ENCODE results near the gene CLCN7. TPM values are rescaled to one million over a fixed set of nuclear protein-coding genes. Genes with fewer than 3 reads are reported as not detected.

Gene CLCN7
- total and polyA plus RNA-seq, 2 experiments from 2014 or later = 17.4 to 53.8 TPM

GRCh38 chr16:1429631-1430030 is 45.2 kb downstream of the CLCN7 start:
- no peaks in the 10 kb centered on the region for H3K4me1 Mint-ChIP-seq
- Histone ChIP-seq H3K79me2 (replicated peaks; ENCODE audit: insufficient read depth) (no peaks in the 10 kb centered on the region), H3K9me2 (ENCODE audit: insufficient read depth) (no peaks in the 10 kb centered on the region), H3K4me3 (no peak overlapping the region), H3K27me3 (ENCODE audit: insufficient read depth) (no peaks in the 10 kb centered on the region), H3K36me3 (ENCODE audit: insufficient read depth) (no peaks in the 10 kb centered on the region), H3K27ac (ENCODE audit: low read depth) (no peak overlapping the region), H2AFZ (no peak overlapping the region), H3K4me2 (no peak overlapping the region), H3K4me1 (ENCODE audit: insufficient read depth) (no peaks in the 10 kb centered on the region), H3F3A (replicated peaks; ENCODE audit: low read depth) (no peaks in the 10 kb centered on the region), H4K20me1 (replicated peaks; ENCODE audit: insufficient read depth) (no peaks in the 10 kb centered on the region)
- H3K4me3 Mint-ChIP-seq = no peak overlapping the region
- TF ChIP-seq NANOG (IDR thresholded peaks at IDR 0.05; ENCODE audit: borderline replicate concordance) (no peak), REST (IDR thresholded peaks at IDR 0.05; ENCODE audit: unreplicated experiment) (no peak), ZNF114 (CRISPR knock-in tag; IDR thresholded peaks at IDR 0.05) (no peak), EZH2 (IDR thresholded peaks at IDR 0.05; ENCODE audit: low read depth, unreplicated experiment) (no peak), STAT1 (IDR thresholded peaks at IDR 0.05; ENCODE audit: unreplicated experiment) (no peak), ZNF331 (CRISPR knock-in tag; IDR thresholded peaks at IDR 0.05; ENCODE audit: low read depth) (no peak), EZH2phosphoT487 (IDR thresholded peaks at IDR 0.05; ENCODE audit: unreplicated experiment) (no peak), CTCF (conservative IDR thresholded peaks at IDR 0.05; ENCODE audit: low read depth in 2 of 2) (no peak), ZNF462 (CRISPR knock-in tag; IDR thresholded peaks at IDR 0.05) (no peak), POLR2AphosphoS5 (IDR thresholded peaks at IDR 0.05; ENCODE audit: low read depth) (no peak), ETS1 (IDR thresholded peaks at IDR 0.05) (no peak), JUNB (IDR thresholded peaks at IDR 0.05; ENCODE audit: unreplicated experiment) (no peak)
- H3K9me3 Mint-ChIP-seq = no peaks in the 10 kb centered on the region; the same call in 2 of the 3 replicates
- ATAC-seq = no peak
- peaks cover 9% of the 10 kb centered on the region for H3K27me3 Mint-ChIP-seq (ENCODE audit: insufficient read depth, low read depth, poor library complexity)
- no peak for DNase-seq (ENCODE audit: low spot score)
- H3K27ac Mint-ChIP-seq = no peak overlapping the region; the same call in 1 of the 2 replicates
- H3K36me3 Mint-ChIP-seq (ENCODE audit: low read depth) = no peaks in the 10 kb centered on the region

Data from GM23338 (cell line).